Measurements from ENCODE around the gene WDR12. TPM values are rescaled to one million over a fixed set of nuclear protein-coding genes. Genes with fewer than 3 reads are reported as not detected.
"Not testable (repeated sequence)": the region's sequence is repeated elsewhere in the genome, so short reads cannot be mapped to it uniquely, and the experiment has no call there.

Gene WDR12
- total and polyA plus RNA-seq, 2 of the 13 experiments (the other 11 are each of a cell fraction or from before 2014, with no cell fraction given), result 94.4 to 216 TPM

DNA sequence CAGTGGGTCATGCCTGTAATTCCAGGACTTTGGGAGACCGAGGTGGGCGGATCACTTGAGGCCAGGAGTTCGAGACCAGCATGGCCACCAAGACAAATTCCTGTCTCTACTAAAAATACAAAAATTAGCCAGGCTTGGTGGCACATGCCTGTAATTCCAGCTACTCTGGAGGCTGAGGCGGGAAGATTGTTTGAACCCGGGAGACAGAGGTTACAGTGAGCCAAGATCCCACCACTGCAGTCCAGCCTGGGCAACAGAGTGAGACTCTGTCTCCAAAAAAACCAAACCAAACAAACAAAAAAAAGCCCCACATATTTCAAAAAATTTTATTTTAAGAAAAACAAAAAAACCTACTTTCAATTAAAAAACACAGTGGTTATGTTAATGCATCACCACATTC is 1.2 kb downstream of the WDR12 start:
- intact Hi-C loops (cut with micrococcal nuclease; ENCODE audit: unreplicated experiment), result loop anchor here (2.0 to 10.0 kb wide), 4 partner anchors 105 to 329 kb away; partner anchors contain the start of genes CYP20A1 and NBEAL1
- Histone ChIP-seq H3K79me2 (ENCODE audit: insufficient read depth, low read length) (peaks cover 57% of the 10 kb centered on the region), H3K4me3 (replicated peaks in 1 of 3; ENCODE audit: insufficient read depth in 1 of 3, low read depth in 2 of 3, low read length in 3 of 3) (peak overlapping the region; percentile 88 to 96 (median 91)), H3K4me1 (ENCODE audit: insufficient read depth, low read length) (peaks cover 26% of the 10 kb centered on the region), H3K4me2 (ENCODE audit: low read depth, low read length) (peak overlapping the region; percentile 99), H3K27ac (ENCODE audit: extremely low read length, insufficient read depth, low read length) (peak overlapping the region; percentile 95), H3K36me3 (replicated peaks in 1 of 2; ENCODE audit: control insufficient read depth in 1 of 2, insufficient read depth in 2 of 2, low read length in 2 of 2) (peaks cover 0 to 13% of the 10 kb centered on the region in 2 experiments; a peak in 2 of 5 replicates), H3K9ac (ENCODE audit: insufficient read depth, low read depth, low read length) (peak overlapping the region; percentile 97)
- H3K9me3 ChIP-seq (ENCODE audit: low read length); H4K20me1 ChIP-seq (ENCODE audit: insufficient read depth, low read length); ATAC-seq; BruUV-seq (replicated peaks); CTCF ChIA-PET (ENCODE audit: low intra/inter-chr PET ratio, low total read pairs); FAIRE-seq; in situ Hi-C loops (cut with HindIII; ENCODE audit: extremely low pct_ligation_motif_present, low pct_unique_long_range_greater_than_20kb); H2AFZ ChIP-seq (ENCODE audit: low read length); H3K27me3 ChIP-seq (ENCODE audit: control insufficient read depth in 1 of 2, insufficient read depth in 2 of 2, low read length in 2 of 2): not testable (repeated sequence)
- WGBS (ENCODE audit: low lambda C conversion rate), result 35% methylated on average over 5 of the region's 5 CpGs
- POLR2A ChIA-PET, result interaction anchor here (3.3 kb wide), 1 partner anchor 104 kb away, joined by 12 read pairs; the partner anchor contains the start of gene NBEAL1
- DNase-seq (ENCODE audit: low spot score), result peak; percentile 20
- TF ChIP-seq KAT7 (CRISPR knock-in tag; IDR thresholded peaks at IDR 0.05; ENCODE audit: borderline replicate concordance) (0 out of 2 replicates have a peak, but pooled peaks have one; percentile 40), ZMYM3 (CRISPR knock-in tag; IDR thresholded peaks at IDR 0.05) (peak; percentile 33; the same call in 1 of the 2 replicates), ZNF761 (CRISPR knock-in tag; conservative IDR thresholded peaks at IDR 0.05) (0 out of 2 replicates have a peak, but pooled peaks have one; percentile 37), SAP130 (CRISPR knock-in tag; IDR thresholded peaks at IDR 0.05; ENCODE audit: low read depth) (peak; percentile 18; the same call in 1 of the 2 replicates), RNF219 (CRISPR knock-in tag; IDR thresholded peaks at IDR 0.05) (0 out of 2 replicates have a peak, but pooled peaks have one; percentile 69), ZNF121 (CRISPR knock-in tag; IDR thresholded peaks at IDR 0.05) (peak; percentile 68), ZMYM4 (CRISPR knock-in tag; IDR thresholded peaks at IDR 0.05) (0 out of 2 replicates have a peak, but pooled peaks have one; percentile 21)
